Peyer's patch (tissue), 4 donors: Measurements from ENCODE around the gene DOCK4.

Experiments used
- CTCF ChIP-seq, 6 experiments: fragments of 450-650 bp in 4 of 6; fragments of 200-600 bp in 2 of 6; sonication (generic) in 1 of 6; IDR thresholded peaks; one replicate each; pipeline ENCODE4 v1.5.1; 2017 to 2019; ENCODE audit warnings: antibody characterized with exemption in 6 of 6, mild to moderate bottlenecking in 3 of 6, moderate library complexity in 1 of 6
- POLR2A ChIP-seq, 2 donors: fragments of 450-650 bp; IDR thresholded peaks; one replicate each; pipeline ENCODE4 v1.5.1; 2017; ENCODE audit warnings: antibody characterized with exemption in 2 of 2, mild to moderate bottlenecking in 2 of 2, moderate library complexity in 2 of 2

- TF ChIP-seq CTCF (IDR thresholded peaks at IDR 0.05) (no peak), POLR2A (IDR thresholded peaks at IDR 0.05) (no peak)
Observed at GRCh38 chr7:112071856-112072255, 134.3 kb downstream of the DOCK4 start.
